HG02759 (cell line): ENCODE results near the gene CD274.
"Not testable (repeated sequence)": the region's sequence is repeated elsewhere in the genome, so short reads cannot be mapped to it uniquely, and the experiment has no call there.

Experiments
- ATAC-seq: cut with Tn5 transposase; IDR thresholded peaks from one replicate; pipeline ENCODE4 v1.9.1; 2021; ENCODE audit warnings: mild to moderate bottlenecking, moderate library complexity; ENCODE audit not compliant: unreplicated experiment

The CD274 gene

DNA sequence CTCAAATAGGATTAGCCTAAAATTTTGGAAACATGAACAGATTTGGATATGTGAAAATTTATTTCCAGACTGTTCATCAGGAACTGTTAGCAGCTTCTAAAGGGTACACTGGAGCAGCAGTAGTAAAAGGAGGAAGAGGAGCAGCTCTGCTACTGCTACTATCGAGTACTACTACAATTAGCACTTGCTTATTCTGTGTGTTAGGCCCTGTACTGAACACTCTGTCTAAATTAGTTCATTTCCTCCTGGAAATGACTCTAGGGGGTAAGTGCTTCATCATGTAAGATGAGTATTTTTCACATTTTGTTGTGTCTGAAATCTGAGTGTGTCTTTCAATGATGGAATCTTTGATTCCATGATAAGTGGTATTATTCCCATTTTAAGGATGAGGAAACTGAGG lies 9.8 kb downstream of the CD274 start:
- ATAC-seq = no peak

DNA sequence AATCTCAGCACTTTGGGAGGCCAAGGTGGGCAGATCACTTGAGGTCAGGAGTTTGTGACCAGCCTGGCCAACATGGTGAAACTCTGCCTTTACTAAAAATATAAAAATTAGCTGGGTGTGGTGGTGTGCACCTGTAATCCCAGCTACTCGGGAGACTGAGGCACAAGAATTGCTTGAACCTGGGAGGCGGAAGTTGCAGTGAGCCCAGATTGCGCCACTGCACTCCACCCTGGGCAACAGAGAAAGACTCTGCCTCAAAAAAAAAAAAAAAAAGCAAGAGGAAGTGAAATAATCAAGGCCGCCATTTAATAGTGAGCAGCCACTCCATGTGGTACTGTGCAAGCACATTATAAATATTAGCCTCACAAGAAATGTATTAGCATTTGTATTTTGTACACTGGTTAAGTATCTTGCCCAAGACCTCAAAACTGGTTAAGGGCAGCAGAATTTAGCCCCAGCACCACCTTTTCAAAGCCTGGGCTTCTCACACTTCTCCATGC lies 14.5 kb downstream of the CD274 start:
- not testable (repeated sequence) for ATAC-seq

DNA sequence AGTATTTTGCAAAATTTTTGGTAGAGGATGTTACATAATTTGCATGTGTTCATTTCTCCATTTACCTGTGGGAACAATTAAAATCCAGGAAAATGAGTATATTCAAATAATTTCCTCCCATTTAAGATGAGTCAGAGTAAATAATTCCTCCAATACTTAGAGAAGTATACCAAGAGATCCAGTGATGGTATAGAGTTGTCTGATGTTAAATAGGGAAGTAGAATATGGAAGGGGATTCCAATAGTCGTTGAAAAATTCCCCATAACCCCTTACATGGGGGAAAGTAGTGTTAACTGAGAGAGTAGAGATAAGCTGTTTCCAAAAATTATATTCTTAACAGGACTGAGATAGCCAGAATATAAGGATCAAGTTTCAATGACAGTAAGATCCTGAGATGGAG lies 15.7 kb downstream of the CD274 start:
- no peak for ATAC-seq

DNA sequence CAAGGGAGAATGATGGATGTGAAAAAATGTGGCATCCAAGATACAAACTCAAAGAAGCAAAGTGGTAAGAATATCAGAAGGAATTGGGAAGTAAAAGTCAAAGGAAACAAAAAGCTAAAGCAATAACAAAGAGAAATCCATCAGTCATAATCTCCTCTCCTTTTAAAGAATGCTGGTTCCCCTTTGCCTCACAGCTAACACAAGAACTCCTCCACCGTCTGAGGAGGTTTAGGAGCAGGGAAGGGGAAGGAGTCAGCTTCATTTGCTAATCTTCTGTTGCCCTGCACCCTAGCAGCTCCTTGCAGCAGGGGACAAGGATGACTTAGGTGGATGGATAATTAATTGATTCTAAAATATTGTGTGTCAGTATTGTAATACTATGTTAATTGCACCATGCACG lies 16.4 kb downstream of the CD274 start:
- no peak for ATAC-seq

DNA sequence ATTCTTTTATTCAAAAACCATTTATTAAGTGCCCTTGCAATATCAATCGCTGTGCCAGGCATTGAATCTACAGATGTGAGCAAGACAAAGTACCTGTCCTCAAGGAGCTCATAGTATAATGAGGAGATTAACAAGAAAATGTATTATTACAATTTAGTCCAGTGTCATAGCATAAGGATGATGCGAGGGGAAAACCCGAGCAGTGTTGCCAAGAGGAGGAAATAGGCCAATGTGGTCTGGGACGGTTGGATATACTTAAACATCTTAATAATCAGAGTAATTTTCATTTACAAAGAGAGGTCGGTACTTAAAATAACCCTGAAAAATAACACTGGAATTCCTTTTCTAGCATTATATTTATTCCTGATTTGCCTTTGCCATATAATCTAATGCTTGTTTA lies 18.5 kb downstream of the CD274 start:
- ATAC-seq = no peak

DNA sequence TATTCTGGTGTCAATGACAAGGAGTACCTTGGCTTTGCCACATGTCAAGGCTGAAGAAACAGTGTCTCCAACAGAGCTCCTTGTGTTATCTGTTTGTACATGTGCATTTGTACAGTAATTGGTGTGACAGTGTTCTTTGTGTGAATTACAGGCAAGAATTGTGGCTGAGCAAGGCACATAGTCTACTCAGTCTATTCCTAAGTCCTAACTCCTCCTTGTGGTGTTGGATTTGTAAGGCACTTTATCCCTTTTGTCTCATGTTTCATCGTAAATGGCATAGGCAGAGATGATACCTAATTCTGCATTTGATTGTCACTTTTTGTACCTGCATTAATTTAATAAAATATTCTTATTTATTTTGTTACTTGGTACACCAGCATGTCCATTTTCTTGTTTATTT lies 19.8 kb downstream of the CD274 start:
- ATAC-seq = no peak

DNA sequence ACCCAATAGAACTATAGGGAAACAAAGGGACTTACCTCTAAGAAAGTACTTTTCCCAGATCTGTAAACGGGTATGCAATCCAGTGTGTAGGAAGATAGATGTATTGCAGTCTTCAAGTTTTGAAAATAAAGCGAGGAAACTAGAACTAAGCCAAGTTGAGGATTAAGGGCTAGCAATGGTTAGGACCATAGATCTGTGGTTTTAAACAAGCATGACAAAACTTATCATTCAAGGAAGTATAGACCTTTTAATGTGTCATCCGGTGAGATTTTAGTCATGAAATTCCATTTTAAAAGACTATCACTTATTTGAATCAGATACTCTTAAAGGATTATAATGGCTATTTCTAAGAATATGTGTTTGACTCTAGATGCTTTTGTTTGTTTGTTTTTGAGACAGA lies 20.5 kb downstream of the CD274 start:
- ATAC-seq = no peak

DNA sequence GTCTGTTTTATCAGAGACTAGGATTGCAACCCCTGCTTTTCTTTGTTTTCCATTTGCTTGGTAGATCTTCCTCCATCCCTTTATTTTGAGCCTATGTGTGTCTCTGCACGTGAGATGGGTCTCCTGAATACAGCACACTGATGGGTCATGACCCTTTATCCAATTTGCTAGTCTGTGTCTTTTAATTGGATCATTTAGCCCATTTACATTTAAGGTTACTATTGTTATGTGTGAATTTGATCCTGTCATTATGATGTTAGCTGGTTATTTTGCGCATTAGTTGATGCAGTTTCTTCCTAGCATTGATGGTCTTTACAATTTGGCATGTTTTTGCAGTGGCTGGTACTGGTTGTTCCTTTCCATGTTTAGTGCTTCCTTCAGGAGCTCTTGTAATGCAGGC lies 25.3 kb downstream of the CD274 start:
- ATAC-seq = not testable (repeated sequence)

DNA sequence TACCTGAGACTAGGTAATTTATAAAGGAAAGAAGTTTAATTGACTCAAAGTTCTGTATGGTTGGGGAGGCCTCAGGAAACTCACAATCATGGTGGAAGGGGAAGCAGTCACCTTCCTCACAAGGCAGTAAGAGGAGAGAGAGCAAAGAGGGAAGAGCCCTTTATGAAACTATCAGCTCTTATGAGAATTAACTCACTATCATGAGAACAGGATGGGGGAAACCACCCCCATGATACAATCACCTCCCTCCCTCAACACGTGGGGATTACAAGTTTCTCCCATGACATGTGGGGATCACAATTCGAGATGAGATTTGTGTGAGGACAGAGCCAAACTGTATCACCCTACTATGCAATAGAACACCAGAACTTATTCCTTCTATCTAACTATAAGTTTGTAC lies 27.9 kb downstream of the CD274 start:
- ATAC-seq = no peak

DNA sequence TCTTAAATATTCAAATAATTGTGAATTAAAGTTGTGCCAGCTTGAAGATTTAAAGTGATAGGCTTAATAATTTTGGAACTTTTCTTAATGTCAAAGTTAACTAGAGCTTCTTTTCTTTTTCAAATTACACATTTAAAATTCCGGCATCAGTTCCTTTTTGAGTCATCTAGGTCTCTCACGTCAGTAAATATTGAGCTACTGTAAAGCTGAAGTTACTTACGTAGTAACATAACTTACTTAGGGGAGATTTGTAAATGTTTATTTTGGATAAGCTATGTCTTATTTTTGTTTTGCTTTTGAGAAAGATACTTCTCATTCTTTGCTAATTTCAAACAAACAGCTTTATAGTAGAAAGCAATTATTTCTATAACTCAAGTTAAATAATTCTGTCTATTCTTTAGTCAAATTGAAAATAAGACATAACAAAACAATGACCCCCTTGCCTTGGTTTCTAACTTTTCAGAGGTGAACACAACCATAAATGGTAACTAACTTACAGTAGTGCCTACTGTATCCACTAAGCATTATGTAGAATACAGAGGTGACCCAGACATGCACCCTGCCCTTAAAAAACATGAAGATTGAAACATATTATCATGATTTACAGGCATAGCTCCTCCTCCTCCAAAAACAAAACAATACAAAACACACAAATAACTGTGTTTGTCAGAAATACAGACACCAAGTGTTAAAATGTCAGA lies 29.8 kb downstream of the CD274 start:
- peak; percentile 67 for ATAC-seq

DNA sequence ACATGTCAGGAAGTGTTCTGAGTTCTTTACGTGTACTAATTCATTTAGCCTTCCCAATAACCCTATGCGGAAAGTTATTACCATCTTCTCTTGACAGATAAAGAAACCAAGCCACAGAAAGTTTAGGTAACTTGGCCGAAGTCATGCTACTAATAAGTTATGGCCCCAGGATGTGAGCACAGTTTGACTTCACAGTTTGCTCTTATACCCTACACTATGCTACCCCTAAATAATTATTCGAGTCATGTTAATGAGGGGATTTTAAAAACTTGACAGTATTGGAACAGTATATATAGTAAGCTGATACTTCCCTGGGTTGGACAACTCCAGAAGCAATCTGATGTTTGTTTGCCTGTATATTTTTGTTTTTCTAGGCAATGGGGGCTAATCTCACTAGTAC lies 30.6 kb downstream of the CD274 start:
- no peak for ATAC-seq

DNA sequence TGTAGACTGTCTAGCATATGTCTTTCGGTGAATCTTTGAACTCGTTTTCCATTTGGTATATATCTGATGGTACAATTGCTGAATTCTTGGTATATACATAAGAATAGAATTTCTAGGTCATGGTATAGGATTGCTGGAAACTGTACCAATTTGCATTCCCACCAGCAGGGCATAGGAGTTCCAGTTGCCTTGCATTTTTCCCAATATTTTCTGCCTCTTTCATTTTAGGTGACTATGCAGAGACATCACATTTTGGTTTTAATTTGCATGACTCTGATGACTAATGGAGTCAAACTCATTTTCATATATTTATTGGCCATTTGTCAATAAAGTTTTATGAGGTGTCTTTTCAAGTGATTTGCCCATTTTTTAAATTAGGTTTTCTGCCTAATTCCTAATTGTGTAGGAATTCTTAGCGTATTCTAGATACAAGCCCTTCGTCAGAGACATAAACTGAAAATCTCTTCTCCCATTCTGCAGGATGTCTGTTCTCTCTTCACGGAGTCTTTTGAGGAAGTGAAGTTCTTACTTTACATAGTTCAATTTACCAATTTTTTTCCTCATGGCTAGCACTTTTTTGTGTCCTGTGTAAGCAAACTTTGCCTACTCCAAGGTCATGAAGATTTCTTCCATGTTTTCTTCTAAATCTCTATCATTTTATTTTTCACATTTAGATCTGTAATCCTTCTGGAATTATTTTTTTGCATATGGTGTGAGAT lies 31.1 kb downstream of the CD274 start:
- no peak for ATAC-seq

DNA sequence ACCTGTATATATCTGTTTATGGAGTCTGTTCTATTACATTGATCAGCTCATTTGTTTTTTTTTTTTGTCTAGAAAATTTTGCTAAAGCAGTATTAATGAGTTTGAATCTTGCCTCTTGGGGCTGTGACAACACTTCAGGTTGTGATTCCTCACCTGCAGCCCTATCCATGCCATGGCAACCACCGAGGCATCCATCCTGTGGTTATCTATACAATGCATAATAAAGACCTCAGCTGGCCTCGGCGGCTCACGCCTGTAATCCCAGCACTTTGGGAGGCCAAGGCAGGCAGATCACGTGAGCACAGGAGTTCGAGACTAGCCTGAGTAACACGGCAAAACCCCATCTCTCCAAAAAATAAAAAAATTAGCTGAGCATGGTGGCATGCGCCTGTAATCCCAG lies 31.9 kb downstream of the CD274 start:
- no peak for ATAC-seq

DNA sequence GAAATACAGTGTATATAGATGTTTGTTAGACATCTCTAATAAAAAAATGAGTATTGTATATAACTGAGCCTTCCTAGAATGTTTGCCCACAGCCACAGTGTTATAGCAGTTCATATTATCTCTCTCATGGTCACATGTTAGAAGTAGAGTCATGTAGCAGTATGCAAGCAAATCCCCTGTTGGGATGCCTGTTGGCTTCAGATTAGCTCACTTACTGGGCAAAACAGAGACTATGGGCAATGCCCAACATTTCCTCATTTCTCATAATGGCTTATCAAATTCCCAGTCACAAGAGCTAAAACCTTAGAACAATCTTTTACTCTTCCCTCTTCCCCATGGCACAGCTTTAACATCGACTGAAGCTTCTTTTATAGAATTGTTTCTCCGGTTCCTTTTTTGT lies 33.0 kb downstream of the CD274 start:
- ATAC-seq = no peak

DNA sequence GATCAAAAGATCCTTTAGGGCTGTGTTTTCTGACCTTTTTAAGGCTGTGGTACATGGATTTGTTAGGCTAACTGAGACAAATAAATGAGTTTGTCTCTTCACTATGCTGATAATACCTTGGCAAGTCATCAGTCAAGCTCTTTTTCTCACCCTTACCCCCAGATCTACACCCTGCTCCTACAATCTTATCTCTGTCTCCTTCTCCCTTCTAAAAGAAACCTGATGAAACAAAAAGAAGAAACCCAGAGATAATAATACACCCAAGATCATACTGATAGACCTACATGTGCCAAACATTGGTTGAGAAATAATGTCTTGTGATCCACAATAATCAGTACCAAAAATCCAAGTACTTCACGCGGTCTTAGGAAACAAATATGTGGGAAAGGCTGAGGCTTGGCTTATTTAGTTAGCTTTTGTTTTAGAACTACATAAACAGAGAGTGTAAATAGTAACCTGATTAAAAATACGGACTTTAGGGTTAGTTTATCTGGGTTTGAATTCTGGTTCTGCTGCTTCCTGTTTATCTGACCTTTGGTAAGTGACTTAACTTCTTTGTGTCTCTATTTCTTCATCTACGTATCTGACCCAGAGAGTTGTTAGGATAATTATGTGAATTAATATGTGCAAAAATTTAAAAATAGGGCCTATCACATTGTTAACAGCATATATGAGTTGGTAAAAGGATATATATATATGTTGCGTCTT lies 35.2 kb downstream of the CD274 start:
- ATAC-seq = no peak

DNA sequence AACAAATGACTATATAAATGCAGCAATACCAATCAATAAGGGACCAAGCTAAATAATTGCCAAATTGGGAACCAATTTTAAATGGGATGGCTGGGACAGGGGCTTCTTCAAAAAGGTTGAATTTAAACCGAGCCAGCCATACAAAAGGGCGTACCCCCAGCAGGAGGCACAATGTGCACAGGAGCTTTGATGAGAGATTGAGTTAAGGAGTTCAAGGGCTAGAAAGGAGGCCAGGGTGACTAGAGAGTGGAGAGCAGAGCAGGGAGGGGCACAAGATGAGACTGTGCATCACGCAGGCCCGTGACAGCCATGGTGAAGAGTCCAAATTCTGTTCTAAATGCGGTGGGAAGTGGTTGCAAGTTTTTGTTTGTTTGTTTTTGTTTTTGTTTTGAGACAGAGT lies 36.6 kb downstream of the CD274 start:
- no peak for ATAC-seq

DNA sequence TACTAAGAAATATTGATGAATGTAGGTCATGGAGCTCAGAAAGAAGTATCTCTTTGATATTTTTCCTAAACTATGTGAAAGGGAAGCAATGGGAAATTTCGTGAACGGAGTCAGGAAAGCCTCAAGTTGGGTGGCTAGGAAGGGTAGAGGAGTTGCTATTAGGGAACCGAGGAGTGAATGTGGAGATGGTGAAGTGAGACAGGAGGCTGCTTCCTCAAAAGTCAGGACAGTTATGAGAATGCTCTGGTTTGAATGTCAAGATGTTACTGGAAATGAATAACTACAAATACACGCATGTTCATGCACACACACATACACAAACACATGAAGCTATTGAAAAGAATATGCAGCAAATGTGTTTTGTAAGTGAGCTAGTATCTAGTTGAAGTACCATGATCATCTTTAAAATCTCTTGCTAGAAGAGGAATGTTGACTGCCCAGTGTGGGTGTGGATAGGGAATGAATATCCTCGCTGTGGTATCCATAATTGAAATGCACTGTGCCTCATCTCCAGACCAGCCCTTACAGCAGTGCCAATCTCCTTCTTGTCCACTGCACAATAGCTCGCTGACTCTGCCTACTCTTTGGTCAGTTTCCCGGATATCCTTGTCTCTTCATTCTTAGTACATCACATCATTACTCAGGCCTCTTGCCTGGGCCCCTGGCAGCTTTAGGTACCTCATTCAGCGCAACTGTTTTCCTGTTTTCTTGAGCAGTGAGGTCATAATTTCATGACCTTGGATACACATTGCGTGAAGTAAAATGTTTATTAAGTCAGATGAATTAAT lies 38.1 kb downstream of the CD274 start:
- ATAC-seq = no peak

DNA sequence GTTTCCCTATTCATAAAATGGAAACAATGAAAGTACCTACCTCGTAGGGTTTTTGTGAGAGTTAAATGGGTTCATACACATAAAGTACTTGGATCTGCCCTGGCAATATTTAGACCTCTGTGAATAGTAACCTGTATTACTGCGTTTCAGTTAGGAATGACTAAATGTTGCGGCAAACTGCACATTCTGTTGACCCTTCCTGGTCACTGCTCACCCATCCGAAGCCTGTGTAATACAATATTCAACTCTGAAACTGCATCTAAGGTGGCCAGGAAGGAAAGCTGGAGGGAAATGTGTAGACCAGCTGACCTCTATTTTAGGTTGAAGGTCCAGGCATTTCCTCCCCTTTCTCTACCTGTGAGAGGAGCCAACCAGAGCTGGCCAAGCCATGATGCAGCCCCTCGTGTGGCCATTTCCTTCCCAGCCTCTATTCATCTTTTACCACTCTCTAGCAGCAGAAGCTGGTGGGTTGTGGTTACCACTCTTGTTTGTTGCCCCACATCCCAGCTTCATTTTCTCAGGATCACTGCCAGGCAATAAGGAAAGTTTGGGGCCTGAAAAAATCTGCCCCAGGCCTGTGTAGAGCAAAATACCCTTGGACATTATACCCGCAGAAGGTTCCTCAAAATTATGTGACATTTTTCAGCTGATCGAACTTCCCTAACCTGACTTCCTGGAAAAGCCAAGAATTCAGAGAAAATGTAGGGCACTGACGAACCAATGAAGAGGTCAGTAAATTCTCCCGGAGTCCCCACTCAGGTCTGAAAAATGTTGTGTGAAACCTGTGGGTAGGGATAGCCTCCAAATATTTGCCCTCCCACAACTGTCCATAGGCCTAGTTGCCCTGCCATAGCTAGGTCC lies 39.5 kb downstream of the CD274 start:
- ATAC-seq = no peak

DNA sequence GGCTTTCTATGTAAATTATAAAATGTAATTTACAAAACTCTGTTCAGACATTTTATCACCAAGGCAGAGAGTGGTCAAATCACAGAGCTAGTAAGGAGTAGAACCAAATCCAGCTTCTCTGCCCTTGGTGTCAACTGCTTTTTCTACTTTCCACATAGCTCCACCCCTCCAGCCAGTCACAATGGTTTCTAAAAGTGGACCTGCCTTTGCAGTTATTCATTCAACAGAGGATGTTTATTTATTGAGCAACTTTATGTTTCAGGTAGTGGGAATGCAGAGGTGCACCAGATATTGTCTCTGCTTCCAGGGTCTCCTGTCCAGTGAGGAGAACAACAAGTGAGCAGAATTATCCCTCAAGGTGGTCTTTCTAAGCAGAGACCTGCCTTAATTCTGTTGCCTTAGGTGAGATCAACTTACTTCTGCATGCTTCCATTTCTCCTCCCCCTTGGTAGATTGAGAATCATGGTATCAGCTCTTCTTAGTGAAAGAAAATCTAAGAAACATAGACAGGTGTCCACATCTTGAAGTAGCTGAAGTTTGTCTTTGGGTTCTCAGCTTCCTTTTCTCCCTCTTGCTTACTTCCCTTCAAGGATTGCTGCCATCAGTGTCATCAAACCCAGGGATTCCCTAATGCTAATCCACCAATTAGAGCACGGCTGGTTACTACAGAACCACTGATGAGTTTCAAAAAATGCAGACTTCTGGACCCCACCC lies 42.8 kb downstream of the CD274 start:
- no peak for ATAC-seq
